Activated T-cell treated with anti-CD3 and anti-CD28 coated beads for 24 hours (primary cell): ENCODE results near the gene MMP23B.

Experiments
- DNase-seq: peaks from one replicate; pipeline ENCODE4 v3.0.0-alpha.2; 2020; ENCODE audit warnings: low read depth

Gene MMP23B

GRCh38 chr1:1620433-1621139 is 11.4 kb upstream of the MMP23B start:
- no peak for DNase-seq

- no peak for DNase-seq
These were observed 10.6 kb upstream of the MMP23B start for GRCh38 chr1:1621173-1622009.

GRCh38 chr1:1622010-1622787 is 9.8 kb upstream of the MMP23B start:
- DNase-seq = no peak

- no peak for DNase-seq
These were observed 9.2 kb upstream of the MMP23B start for GRCh38 chr1:1622788-1623094.

- no peak for DNase-seq
These were observed 8.8 kb upstream of the MMP23B start for GRCh38 chr1:1623181-1623630.

GRCh38 chr1:1623631-1624442 is 8.1 kb upstream of the MMP23B start:
- DNase-seq = no peak

GRCh38 chr1:1624443-1625403 is 7.2 kb upstream of the MMP23B start:
- no peak for DNase-seq

GRCh38 chr1:1625404-1625775 is 6.6 kb upstream of the MMP23B start:
- DNase-seq = no peak

GRCh38 chr1:1625824-1626206 is 6.2 kb upstream of the MMP23B start:
- DNase-seq = no peak

- DNase-seq = no peak
These were observed 5.5 kb upstream of the MMP23B start for GRCh38 chr1:1626207-1627141.

- no peak for DNase-seq
These were observed 4.6 kb upstream of the MMP23B start for GRCh38 chr1:1627261-1627828.

GRCh38 chr1:1627829-1628753 is 3.9 kb upstream of the MMP23B start:
- no peak for DNase-seq

GRCh38 chr1:1628754-1629429 is 3.1 kb upstream of the MMP23B start:
- DNase-seq = peak; percentile 40

- DNase-seq = peak; percentile 51
These were observed 2.4 kb upstream of the MMP23B start for GRCh38 chr1:1629430-1630190.

GRCh38 chr1:1630191-1630964 is 1.6 kb upstream of the MMP23B start:
- DNase-seq = peak; percentile 87
